ENCODE data around the gene KRTAP2-4.

- TF ChIP-seq POLR2AphosphoS5 (IDR thresholded peaks at IDR 0.05; ENCODE audit: low read depth): no peak
- no peak for TF ChIP-seq CTCF (IDR thresholded peaks at IDR 0.05; ENCODE audit: insufficient read depth, low read length)
- TF ChIP-seq REST (IDR thresholded peaks at IDR 0.05; ENCODE audit: insufficient replicate concordance, low read depth): no peak
Observed at GRCh38 chr17:41057547-41057946, 8.1 kb downstream of the KRTAP2-4 start.

Data from HL-60 (cell line).